ENCODE results near the gene R3HDM2.

DNA sequence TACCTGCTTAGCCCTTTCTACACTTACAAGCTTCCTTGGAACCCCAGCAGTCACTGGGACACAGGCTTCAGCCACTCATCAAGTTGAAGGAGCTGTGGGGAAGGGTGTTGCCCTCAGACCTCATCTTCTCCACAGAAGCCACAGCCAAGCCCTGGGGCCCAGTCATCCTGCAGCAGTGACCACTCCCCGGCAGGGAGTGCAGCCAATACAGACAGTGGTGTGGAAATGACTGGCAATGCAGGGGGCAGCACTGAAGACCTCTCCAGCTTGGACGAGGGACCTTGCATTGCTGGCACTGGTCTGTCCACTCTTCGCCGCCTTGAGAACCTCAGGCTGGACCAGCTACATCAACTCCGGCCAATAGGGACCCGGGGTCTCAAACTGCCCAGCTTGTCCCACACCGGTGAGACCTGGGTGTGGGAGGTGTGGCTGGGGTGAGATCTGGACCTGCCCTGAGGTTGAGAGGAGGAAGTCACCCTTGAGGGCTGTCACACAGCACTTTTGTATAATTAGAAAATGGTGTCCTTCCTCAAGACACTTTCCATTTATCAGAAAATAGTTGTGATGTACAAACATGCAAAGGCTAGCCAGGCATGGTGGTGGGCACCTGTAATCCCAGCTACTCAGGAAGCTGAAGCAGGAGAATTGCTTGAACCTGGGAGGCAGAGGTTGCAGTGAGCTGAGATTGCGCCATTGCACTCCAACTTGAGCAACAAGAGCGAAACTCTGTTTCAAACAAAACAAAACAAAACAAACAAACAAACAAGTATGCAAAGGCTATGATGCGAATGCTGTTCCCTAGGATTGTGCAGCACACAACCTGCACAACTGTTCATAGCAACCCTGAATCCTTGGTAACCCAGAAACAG lies 38.7 kb upstream of the R3HDM2 start:
- TF ChIP-seq NR3C1 (CRISPR knock-in tag; conservative IDR thresholded peaks at IDR 0.05; ENCODE audit: low read depth) (no peak), CTCF (IDR thresholded peaks at IDR 0.05) (no peak), ZNF317 (CRISPR knock-in tag; IDR thresholded peaks at IDR 0.05; ENCODE audit: borderline replicate concordance, low read depth) (no peak), CREB1 (CRISPR knock-in tag; IDR thresholded peaks at IDR 0.05) (no peak)
- TF ChIP-seq, protein P1, sequence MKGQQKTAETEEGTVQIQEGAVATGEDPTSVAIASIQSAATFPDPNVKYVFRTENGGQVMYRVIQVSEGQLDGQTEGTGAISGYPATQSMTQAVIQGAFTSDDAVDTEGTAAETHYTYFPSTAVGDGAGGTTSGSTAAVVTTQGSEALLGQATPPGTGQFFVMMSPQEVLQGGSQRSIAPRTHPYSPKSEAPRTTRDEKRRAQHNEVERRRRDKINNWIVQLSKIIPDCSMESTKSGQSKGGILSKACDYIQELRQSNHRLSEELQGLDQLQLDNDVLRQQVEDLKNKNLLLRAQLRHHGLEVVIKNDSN (CRISPR knock-in tag; IDR thresholded peaks at IDR 0.05): no peak
- TF ChIP-seq, protein P2, sequence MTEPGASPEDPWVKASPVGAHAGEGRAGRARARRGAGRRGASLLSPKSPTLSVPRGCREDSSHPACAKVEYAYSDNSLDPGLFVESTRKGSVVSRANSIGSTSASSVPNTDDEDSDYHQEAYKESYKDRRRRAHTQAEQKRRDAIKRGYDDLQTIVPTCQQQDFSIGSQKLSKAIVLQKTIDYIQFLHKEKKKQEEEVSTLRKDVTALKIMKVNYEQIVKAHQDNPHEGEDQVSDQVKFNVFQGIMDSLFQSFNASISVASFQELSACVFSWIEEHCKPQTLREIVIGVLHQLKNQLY (CRISPR knock-in tag; IDR thresholded peaks at IDR 0.05): no peak
- TF ChIP-seq, protein P3, sequence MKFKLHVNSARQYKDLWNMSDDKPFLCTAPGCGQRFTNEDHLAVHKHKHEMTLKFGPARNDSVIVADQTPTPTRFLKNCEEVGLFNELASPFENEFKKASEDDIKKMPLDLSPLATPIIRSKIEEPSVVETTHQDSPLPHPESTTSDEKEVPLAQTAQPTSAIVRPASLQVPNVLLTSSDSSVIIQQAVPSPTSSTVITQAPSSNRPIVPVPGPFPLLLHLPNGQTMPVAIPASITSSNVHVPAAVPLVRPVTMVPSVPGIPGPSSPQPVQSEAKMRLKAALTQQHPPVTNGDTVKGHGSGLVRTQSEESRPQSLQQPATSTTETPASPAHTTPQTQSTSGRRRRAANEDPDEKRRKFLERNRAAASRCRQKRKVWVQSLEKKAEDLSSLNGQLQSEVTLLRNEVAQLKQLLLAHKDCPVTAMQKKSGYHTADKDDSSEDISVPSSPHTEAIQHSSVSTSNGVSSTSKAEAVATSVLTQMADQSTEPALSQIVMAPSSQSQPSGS (CRISPR knock-in tag; IDR thresholded peaks at IDR 0.05; ENCODE audit: borderline replicate concordance, low read depth): no peak

Measured in WTC11 (cell line).